ENCODE results near the gene FDX1. TPM values are rescaled to one million over a fixed set of nuclear protein-coding genes. Genes with fewer than 3 reads are reported as not detected.

FDX1 gene
- 10.7 and 14.7 TPM in 2 replicates for total RNA-seq

DNA sequence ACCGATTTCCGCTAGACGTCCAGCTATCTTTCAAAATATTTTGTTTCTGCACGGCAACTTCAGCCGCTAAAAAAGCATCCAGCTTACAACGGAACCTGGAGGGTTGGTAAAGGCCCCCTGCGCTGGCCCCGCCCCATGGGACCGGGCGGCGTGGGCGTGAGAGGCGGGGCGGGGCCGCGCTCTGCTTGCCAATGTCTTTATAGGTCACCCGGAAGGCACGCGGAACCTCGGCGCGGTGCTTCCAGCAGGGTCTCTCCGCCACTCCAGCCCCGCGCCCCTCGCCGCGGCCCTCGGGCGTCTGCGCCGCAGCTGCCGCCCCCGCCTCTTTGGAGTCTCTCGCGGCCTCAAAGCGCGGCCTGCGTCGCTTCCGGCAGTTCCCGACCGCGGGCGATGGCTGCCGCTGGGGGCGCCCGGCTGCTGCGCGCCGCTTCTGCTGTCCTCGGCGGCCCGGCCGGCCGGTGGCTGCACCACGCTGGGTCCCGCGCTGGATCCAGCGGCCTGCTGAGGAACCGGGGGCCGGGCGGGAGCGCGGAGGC is at the start of gene FDX1:
Gene FDX1 (plus strand): TSS at position 218 of the 536 bp plus-strand sequence. CDS start 173 bp downstream, at position 391.

Other genes starting within 250 kb of the FDX1 start
- 49.4 and 75.5 TPM in 2 replicates for gene RDX, start 133.3 kb upstream of the FDX1 start, total RNA-seq

Data from myometrial cell (primary cell).